Uterus (tissue), 4 donors: ENCODE data around the gene SPHK2. TPM values are rescaled to one million over a fixed set of nuclear protein-coding genes. Genes with fewer than 3 reads are reported as not detected.

Experiments
- DNase-seq, 2 donors: peaks; one replicate each; pipeline ENCODE4 v3.0.0-alpha.2; 2019 to 2020
- H3K27ac ChIP-seq, 2 donors: fragments of 200-600 bp; sonication (generic); 1 replicate in 1 of 2; 2 replicates in 1 of 2; pipeline ENCODE4 v1.5.1; 2016 to 2018
- H3K27me3 ChIP-seq, 2 donors: fragments of 200-600 bp; sonication (generic); one replicate each; pipeline ENCODE4 v1.5.1; 2018 to 2019; ENCODE audit warnings: control low read depth in 1 of 2
- H3K36me3 ChIP-seq, 2 donors: fragments of 200-600 bp; sonication (generic); one replicate each; pipeline ENCODE4 v1.5.1; 2019; ENCODE audit warnings: control low read depth in 1 of 2
- H3K4me1 ChIP-seq, 2 donors: fragments of 200-600 bp; sonication (generic); one replicate each; pipeline ENCODE4 v1.5.1; 2018 to 2019; ENCODE audit warnings: control low read depth in 1 of 2
- H3K4me3 ChIP-seq, 2 donors: fragments of 200-600 bp; sonication (generic); 1 replicate in 1 of 2; 2 replicates in 1 of 2; pipeline ENCODE4 v1.5.1; 2018 to 2019; ENCODE audit warnings: mild to moderate bottlenecking in 1 of 2
- H3K9me3 ChIP-seq, 2 donors: fragments of 200-600 bp; sonication (generic); one replicate each; pipeline ENCODE4 v1.5.1; 2019; ENCODE audit warnings: control low read depth in 1 of 2
- POLR2A ChIP-seq, 2 donors: fragments of 450-650 bp; IDR thresholded peaks; one replicate each; pipeline ENCODE4 v1.6.1; 2016; ENCODE audit warnings: antibody characterized with exemption in 2 of 2, mild to moderate bottlenecking in 1 of 2, moderate library complexity in 1 of 2
- intact Hi-C: fragments of 100-400 bp; cut with DNase I; formaldehyde crosslinking; loops from one replicate; pipeline ENCODE4 v1.15.1; 2023; ENCODE audit warnings: low total_unique reads
- total RNA-seq, 4 donors: library from RNA; depleted of rRNA in 3 of 4; stranded (reverse); fragments of >200 nt in 3 of 4; gene quantifications; one replicate each; pipeline versions ENCODE4 v1.1.0 to v1.2.4, GENCODE V29; 2014 to 2023
- TF ChIP-seq, protein P1 (sequence below), 4 experiments: fragments of 200-600 bp in 2 of 4; fragments of 450-650 bp in 2 of 4; sonication (generic) in 2 of 4; IDR thresholded peaks; one replicate each; pipeline ENCODE4 v1.5.1; 2016 to 2019; ENCODE audit warnings: antibody characterized with exemption in 4 of 4, mild to moderate bottlenecking in 2 of 4, moderate library complexity in 1 of 4
- donor health status: DM: yes; HTN: yes; CAD: no.

SPHK2 gene
- total RNA-seq, 4 donors from 2014 or later: 10.0 to 27.2 (median 21.7) TPM

DNA sequence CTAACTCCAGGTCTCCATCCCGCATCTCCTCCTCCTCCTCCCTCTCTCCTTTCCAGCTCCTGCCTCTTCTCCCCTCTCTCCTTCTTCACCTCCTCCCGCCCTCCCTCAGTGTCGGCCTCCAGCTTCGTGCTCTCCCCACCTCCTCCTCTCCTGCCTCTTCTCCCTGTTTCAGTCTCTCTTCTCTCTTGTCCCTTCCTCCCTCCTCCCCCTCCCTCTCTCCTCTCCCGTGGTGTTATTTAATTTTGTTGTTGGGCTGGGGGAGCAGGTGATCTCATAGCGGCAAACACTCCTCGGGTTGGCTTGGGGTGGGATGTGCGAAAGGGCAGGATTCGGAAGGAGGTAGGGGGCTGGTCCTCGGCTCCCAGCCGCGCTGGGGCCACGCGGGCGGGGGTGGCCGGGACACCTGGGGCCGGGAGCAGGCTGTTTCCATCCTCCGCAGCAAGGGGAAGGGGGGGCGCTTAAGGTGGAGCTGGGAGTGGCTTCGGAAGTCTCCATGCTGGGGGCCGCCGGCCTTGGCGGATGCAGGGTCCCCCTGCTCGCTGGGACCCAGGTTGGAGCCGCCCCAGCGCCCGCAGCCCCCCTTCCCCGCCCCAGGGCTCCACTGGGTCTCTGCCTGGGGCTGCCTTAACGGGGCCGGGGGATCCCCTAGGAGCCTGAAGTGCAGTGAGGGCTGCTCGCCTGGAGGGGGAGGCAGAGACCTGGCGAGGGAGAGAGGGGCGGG lies 26.9 kb downstream of the SPHK2 start, which contains the start of gene CA11:
Gene CA11 (minus strand): TSS at position 187 of the 721 bp plus-strand sequence. CDS start 555 bp downstream, outside the sequence.
- Histone ChIP-seq H3K4me3 (peak within 1 kb of the TSS; percentile 51 to 77), H3K27ac (peak within 1 kb of the TSS; percentile 97 to 99), H3K4me1 (peaks cover 0 to 6% of the 10 kb centered on the region in 2 donors), H3K36me3 (no peaks in the 10 kb centered on the region), H3K27me3 (no peaks in the 10 kb centered on the region), H3K9me3 (no peaks in the 10 kb centered on the region)
- intact Hi-C loops: loop anchor here (10.0 kb wide), 1 partner anchor 309 kb away; the partner anchor contains the start of gene BAX
- peak; percentile 92 to 93 for DNase-seq
- peak; percentile 20 to 59 for TF ChIP-seq POLR2A (IDR thresholded peaks at IDR 0.05)
- TF ChIP-seq, protein P1, sequence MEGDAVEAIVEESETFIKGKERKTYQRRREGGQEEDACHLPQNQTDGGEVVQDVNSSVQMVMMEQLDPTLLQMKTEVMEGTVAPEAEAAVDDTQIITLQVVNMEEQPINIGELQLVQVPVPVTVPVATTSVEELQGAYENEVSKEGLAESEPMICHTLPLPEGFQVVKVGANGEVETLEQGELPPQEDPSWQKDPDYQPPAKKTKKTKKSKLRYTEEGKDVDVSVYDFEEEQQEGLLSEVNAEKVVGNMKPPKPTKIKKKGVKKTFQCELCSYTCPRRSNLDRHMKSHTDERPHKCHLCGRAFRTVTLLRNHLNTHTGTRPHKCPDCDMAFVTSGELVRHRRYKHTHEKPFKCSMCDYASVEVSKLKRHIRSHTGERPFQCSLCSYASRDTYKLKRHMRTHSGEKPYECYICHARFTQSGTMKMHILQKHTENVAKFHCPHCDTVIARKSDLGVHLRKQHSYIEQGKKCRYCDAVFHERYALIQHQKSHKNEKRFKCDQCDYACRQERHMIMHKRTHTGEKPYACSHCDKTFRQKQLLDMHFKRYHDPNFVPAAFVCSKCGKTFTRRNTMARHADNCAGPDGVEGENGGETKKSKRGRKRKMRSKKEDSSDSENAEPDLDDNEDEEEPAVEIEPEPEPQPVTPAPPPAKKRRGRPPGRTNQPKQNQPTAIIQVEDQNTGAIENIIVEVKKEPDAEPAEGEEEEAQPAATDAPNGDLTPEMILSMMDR (IDR thresholded peaks at IDR 0.05): peak; percentile 91 to 98 (median 94)

DNA sequence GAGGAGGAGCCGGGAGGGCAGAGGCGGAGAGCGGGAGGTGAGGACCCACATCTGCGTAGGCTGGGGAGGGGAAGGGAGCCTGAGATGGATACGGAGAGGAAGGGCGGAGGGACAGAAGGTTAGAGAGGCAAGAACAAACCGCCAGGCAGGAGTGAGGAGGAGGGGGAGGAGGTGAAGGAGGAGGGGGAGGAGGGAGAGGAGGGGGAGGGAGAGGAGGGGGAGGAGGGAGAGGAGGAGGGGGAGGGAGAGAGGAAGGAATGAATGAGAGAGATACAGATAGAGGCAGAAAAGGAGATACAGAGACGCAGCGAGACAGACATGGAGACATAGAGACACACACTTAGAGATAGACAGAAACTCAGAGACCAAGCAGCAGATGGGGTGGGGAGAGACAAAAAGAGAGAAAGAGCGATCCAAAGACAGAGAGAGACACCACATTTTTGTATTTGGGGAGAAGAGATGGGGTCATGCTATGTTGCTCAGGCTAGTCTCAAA lies 27.5 kb downstream of the SPHK2 start:
- Histone ChIP-seq H3K27me3 (no peaks in the 10 kb centered on the region), H3K4me3 (peak overlapping the region in 1 of 2 donors; percentile 51), H3K9me3 (no peaks in the 10 kb centered on the region), H3K27ac (peak overlapping the region; percentile 97 to 99), H3K36me3 (no peaks in the 10 kb centered on the region), H3K4me1 (peaks cover 0 to 6% of the 10 kb centered on the region in 2 donors)
- no peak for TF ChIP-seq POLR2A (IDR thresholded peaks at IDR 0.05)
- TF ChIP-seq, protein P1 (IDR thresholded peaks at IDR 0.05): no peak
- intact Hi-C loops: loop anchor here (10.0 kb wide), 1 partner anchor 308 kb away; the partner anchor contains the start of gene BAX
- no peak for DNase-seq

GRCh38 chr19:48648134-48648533 lies 28.8 kb downstream of the SPHK2 start:
- Histone ChIP-seq H3K27me3 (no peaks in the 10 kb centered on the region), H3K27ac (no peak overlapping the region), H3K36me3 (no peaks in the 10 kb centered on the region), H3K9me3 (no peaks in the 10 kb centered on the region), H3K4me1 (peaks cover 0 to 6% of the 10 kb centered on the region in 2 donors), H3K4me3 (no peak overlapping the region)
- no peak for TF ChIP-seq POLR2A (IDR thresholded peaks at IDR 0.05)
- TF ChIP-seq, protein P1 (IDR thresholded peaks at IDR 0.05): no peak
- DNase-seq: no peak
- intact Hi-C loops: loop anchor here (10.0 kb wide), 1 partner anchor 307 kb away; the partner anchor contains the start of gene BAX

- Histone ChIP-seq H3K9me3 (no peaks in the 10 kb centered on the region), H3K27ac (no peak overlapping the region), H3K27me3 (no peaks in the 10 kb centered on the region), H3K4me1 (no peaks in the 10 kb centered on the region), H3K4me3 (no peak overlapping the region), H3K36me3 (no peaks in the 10 kb centered on the region)
- TF ChIP-seq, protein P1 (IDR thresholded peaks at IDR 0.05): no peak
- TF ChIP-seq POLR2A (IDR thresholded peaks at IDR 0.05): no peak
- intact Hi-C loops: no loop called here
- no peak for DNase-seq
Measured at GRCh38 chr19:48650974-48651682, 31.8 kb downstream of the SPHK2 start.
